Measurements from ENCODE around the gene KIAA1191. TPM values are rescaled to one million over a fixed set of nuclear protein-coding genes. Genes with fewer than 3 reads are reported as not detected.

KIAA1191 gene
- total RNA-seq, 2 experiments from 2014 or later: 33.3 to 41.2 TPM

GRCh38 chr5:176368726-176369125 lies 7.2 kb upstream of the KIAA1191 start:
- CTCF ChIA-PET (ENCODE audit: unreplicated experiment): no interaction called here
- no peak overlapping the region for H3K4me2 ChIP-seq (ENCODE audit: low read length)
- H3K79me2 ChIP-seq (ENCODE audit: insufficient read depth, low read depth, low read length): no peaks in the 10 kb centered on the region
- intact Hi-C loops (cut with micrococcal nuclease; ENCODE audit: unreplicated experiment): no loop called here
- no peak overlapping the region for H3K27ac ChIP-seq (ENCODE audit: low read depth, low read length, poor library complexity, severe bottlenecking)
- no peak overlapping the region for H2AFZ ChIP-seq (ENCODE audit: low read length)
- H3K9me3 ChIP-seq (ENCODE audit: low read length): no peaks in the 10 kb centered on the region
- no peak overlapping the region for H3K4me3 ChIP-seq (ENCODE audit: low read depth, low read length, poor library complexity, severe bottlenecking)
- POLR2A ChIA-PET: interaction anchor here (0.6 to 1.6 kb wide), 2 partner anchors 20 to 1821 kb away, joined by 3 read pairs; no protein-coding TSS in a partner anchor
- H3K36me3 ChIP-seq (ENCODE audit: insufficient read depth, low read length): no peaks in the 10 kb centered on the region
- H3K4me1 ChIP-seq (ENCODE audit: insufficient read depth, low read length, poor library complexity, severe bottlenecking): peaks cover 3% of the 10 kb centered on the region
- H4K20me1 ChIP-seq (ENCODE audit: insufficient read depth, low read length): no peaks in the 10 kb centered on the region; the same call in 1 of the 2 replicates
- DNase-seq (ENCODE audit: low spot score): no peak
- TF ChIP-seq EZH2phosphoT487 (IDR thresholded peaks at IDR 0.05; ENCODE audit: borderline replicate concordance, low read depth, low read length) (no peak), CTCF (conservative IDR thresholded peaks at IDR 0.05; ENCODE audit: low read length) (no peak)
- H3K9me2 ChIP-seq (ENCODE audit: insufficient read depth, low read length): no peaks in the 10 kb centered on the region
- no TSS peak for BruUV-seq (replicated peaks)

GRCh38 chr5:176366232-176366894 lies 4.8 kb upstream of the KIAA1191 start:
- no peak overlapping the region for H3K27ac ChIP-seq (ENCODE audit: low read depth, low read length, poor library complexity, severe bottlenecking)
- no peak overlapping the region for H2AFZ ChIP-seq (ENCODE audit: low read length)
- H3K4me3 ChIP-seq (ENCODE audit: low read depth, low read length, poor library complexity, severe bottlenecking): no peak overlapping the region
- ChIA-PET POLR2A (interaction anchor here (1.2 kb wide), 1 partner anchor 14 kb away, joined by 6 read pairs; no protein-coding TSS in a partner anchor), CTCF (ENCODE audit: unreplicated experiment) (no interaction called here)
- TF ChIP-seq EZH2phosphoT487 (IDR thresholded peaks at IDR 0.05; ENCODE audit: borderline replicate concordance, low read depth, low read length): no peak
- TF ChIP-seq CTCF (conservative IDR thresholded peaks at IDR 0.05; ENCODE audit: low read length): no peak
- peaks cover 10% of the 10 kb centered on the region for H3K4me1 ChIP-seq (ENCODE audit: insufficient read depth, low read length, poor library complexity, severe bottlenecking)
- H4K20me1 ChIP-seq (ENCODE audit: insufficient read depth, low read length): no peaks in the 10 kb centered on the region; the same call in 1 of the 2 replicates
- no peak overlapping the region for H3K4me2 ChIP-seq (ENCODE audit: low read length)
- no peaks in the 10 kb centered on the region for H3K9me3 ChIP-seq (ENCODE audit: low read length)
- BruUV-seq (replicated peaks): no TSS peak
- DNase-seq (ENCODE audit: low spot score): no peak
- no peaks in the 10 kb centered on the region for H3K36me3 ChIP-seq (ENCODE audit: insufficient read depth, low read length)
- no peaks in the 10 kb centered on the region for H3K9me2 ChIP-seq (ENCODE audit: insufficient read depth, low read length)
- intact Hi-C loops (cut with micrococcal nuclease; ENCODE audit: unreplicated experiment): no loop called here
- H3K79me2 ChIP-seq (ENCODE audit: insufficient read depth, low read depth, low read length): no peaks in the 10 kb centered on the region; the same call in 1 of the 2 replicates
